NCI-H2081 (cell line): ENCODE measurements around the gene IQSEC1.

ENCODE experiments used
- DNase-seq, 2 experiments: peaks; one replicate each; lab custom pipeline; 2025; lab: John Stamatoyannopoulos, UW

IQSEC1 gene

DNA sequence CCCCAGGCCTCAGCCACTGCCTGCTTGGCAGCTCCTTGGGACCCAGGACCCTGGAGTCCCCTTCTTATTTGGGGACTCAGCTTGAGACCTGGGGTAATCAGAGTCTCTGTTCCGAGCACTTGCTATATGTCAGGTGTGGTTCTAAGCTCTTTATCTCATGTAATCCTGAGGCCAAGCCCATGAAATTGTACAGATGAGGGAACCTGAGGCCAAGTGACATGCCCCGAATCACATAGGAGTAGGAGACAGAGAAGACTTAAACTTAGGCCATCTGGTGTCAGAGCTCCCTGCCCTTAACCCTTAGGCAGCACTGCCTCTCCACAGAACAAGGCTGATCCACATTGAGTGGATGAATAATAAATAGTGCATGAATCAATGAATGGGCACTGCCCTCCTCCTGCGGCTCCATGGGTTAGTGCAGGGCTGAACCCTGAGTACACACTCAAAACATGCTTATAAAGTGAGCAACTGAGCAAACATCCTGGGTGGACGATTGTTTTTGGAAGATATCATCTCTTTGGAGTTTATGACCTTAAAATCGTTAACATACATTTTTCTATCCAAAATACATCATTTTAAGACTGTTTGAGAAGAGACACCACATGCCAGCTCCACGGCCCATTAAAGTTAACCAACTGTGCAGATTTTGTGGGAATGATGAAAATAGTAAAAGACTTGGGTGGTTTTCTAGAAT is 33.2 kb upstream of the IQSEC1 start:
- DNase-seq = no peak

DNA sequence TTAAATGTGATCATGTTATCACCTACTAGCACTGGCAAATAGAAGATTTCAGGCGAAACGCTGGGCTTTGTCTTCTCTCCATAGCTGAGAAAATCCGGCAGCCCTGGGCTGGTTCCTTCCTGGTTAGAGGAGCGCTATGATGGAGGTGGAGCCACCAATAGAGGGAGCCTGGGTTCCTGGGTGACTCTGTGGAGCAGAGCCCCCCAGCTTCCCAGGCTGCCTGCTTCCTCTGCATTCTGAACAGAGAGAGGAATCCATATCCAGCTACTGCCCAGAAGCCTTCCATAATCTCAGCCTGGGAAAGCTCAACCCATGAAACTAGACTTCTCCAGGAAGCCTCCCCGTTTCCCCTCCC is 32.6 kb upstream of the IQSEC1 start:
- DNase-seq = no peak

DNA sequence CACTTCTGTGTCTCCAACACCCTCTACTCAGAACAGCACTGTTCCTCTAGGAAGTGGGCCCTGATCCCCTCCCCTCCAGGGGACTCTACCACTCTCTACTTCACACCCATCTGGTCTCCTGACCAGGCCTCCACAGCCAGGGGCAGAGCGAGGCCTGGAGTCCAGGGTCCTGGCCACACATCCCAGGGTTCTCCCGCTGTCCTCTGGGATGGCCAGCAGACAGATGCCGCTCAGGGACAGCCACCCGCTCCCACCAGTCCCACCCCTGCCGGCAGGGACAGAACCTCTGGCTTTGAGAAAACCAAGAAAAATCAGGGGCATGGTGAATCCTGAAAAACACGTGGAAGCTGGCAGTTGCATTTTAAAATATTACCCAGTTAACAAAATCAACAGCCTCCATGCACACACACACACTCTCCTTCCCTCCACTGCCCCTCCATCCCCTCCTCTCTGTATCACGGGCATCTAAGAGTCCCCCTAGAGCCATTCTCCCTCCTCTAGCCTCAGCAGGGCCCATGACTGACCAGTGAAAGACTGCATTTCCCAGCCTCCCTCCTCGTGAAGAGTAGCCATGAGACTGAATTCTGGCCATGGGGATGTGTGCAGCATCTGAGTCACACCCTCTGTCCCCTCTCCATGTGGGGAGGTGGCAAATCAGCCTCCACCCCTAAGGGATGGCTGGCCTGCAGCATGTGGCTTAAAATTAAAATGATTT is 32.1 kb upstream of the IQSEC1 start:
- DNase-seq = no peak

DNA sequence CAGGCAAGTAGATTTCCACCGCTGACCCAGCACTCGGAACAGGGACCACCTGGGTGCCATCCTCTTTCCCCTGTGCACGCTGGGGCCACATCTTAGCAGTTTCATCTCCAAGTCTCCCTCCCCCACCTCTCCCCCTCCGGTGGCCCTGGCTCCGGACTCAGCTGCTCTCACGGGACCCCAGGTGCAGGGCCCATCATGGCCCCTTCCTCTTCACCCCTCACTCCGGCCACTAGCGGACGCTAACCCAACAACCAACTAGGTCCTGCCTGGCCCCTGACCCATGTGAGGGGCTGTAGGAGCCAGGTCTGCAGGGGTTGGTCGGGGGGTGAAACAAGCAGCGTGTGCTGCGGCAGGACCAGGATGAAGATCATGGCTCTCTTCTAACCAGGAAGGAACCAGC is 31.3 kb upstream of the IQSEC1 start:
- no peak for DNase-seq

DNA sequence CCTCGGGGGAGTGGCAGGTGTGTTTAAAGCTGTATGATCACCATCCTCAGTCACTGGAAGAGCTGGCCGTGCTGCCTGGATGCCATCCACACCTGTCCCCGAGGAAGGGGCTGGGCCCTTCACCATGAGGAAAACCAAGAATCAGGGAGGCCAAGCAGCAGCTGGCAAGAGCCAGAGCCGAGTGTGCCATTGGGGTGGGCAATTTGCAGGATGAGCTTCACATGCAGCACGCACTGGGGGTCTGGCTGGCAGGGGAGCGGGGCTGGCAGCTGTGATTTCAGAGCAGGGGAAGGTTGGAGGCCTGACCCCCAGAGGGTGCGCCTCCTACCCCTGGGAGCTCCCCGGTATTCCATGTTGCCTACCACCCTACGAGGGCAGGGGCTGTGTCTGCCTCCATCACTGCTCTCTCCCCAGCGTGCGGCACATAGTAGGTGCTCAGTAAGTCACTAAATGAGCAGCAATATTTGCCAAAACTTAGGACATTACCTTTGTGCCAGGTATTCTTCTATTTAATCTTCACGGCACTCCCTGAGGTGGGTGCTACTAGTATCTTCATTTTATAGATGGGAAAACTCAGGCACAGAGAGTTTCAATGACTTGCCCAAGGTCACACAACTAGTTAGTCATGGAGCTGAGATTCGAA is 30.3 kb upstream of the IQSEC1 start:
- DNase-seq = no peak

DNA sequence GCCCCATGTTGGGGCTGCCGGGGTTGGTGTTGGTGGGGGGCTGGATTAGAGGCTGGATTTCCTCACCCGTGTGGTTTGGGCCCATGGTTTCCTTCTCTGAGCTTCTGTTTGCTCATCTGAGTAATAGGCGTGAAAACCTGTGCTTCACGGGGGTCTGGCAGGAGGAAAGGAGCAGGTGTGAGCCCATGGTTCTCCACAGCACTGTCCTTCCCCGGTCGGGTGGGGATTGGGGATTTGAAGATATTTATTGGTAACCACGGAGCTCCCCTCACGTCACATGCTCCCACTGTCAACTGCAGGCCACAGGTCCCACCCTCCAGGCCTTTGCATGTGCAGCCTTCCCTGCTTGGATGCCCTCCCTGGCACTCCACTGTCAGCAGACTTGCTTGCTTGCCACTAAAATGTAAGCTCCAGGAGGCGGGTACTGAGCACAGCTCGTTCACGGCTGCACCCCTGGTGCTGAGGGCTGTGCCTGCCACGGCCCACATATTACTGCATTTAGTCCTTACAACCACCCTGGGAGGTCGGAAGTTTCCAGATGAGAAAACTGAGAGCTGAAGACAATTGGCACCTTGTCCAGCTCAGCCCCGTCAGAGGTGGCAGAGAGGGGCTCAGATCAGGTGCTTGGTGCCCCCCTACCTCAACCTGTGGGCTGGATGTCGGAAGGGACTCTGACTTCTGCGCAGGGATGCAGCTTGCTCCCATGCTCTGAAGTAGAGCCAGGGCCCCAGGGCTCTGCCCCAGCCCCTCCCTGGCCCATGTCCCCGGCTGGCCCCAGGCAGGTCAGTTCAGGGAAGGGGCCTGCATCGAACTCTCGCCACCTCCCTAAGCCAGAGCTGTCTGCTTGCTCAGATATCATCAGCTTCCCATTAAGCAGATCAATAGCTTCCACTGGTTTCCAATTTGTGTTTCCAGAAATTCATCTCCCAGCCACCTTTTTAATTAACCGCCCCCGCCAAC is 29.4 kb upstream of the IQSEC1 start:
- DNase-seq = no peak

DNA sequence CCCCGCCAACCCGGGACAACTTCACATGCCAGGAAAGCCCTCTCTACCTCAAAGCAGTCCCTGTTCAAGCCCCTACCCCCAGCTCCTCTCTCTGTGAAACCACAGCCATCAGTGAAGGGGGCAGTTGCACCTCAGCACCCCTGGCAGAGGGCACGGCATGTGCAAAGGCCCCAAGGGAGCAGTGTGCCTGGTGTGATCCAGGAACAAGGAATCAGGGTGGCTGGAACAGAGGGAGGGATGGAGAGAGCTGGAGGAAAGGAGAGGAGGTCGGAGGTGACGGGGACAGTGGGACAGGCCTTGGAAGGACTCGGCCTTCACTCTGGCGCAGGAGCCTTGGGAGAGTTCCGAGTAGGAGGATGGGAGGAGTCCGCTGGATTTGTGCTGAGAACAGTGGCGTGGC is 26.5 kb upstream of the IQSEC1 start:
- no peak for DNase-seq

DNA sequence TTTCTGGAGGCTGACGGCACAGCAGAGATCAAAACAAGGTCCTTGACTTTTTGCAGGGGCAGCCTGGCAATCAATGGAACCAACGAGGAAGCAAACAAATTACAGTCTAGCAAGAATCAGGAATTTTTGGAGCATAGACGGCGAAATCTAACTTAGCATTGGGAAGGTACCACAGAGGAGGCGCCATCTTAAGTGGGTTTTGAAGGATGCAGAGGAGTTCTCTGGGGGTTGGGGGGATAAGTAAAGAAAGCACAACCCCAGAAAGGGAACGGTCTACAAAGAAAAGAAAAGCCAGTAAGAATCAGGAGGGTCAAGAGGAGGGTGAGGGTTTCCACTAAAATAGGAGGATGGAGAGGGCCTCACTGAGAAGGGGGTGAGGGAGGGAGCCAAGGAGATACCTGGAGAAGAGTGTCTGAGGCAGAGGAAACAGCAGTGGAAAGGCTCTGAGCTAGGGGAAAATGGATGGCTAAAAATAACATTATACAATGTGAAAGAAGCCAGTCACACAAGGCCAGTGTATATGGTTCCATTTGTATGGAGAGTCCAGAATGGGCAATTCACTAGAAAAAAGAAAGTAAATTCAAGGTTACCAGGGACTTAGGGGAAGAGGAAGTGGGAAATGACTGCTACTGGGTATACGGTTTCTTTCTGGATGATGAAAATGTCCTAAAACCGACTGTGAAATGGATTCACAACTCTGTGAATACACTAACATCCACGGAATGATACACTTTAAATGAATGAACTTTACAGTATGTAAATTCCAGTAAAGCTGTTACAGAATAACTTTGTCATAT is 25.2 kb upstream of the IQSEC1 start:
- DNase-seq = no peak

DNA sequence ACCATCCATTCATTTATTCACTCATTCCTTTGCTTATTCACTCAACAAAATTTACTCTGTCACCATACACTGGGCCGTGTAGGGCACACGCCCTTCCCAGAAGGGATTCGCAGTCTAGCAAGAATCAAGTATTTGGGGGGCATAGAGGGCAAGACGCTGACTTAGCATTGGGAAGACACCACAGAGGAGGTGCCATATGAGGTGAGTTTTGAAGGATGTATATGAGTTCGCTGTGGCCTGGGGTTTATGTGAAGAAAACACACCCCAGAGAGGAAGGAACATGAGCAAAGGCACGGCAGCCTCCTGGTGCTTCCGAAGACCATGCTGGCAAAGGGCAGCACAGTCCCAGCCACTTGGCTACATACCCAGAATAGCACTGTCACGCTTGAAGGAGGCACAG is 23.1 kb upstream of the IQSEC1 start:
- no peak for DNase-seq

DNA sequence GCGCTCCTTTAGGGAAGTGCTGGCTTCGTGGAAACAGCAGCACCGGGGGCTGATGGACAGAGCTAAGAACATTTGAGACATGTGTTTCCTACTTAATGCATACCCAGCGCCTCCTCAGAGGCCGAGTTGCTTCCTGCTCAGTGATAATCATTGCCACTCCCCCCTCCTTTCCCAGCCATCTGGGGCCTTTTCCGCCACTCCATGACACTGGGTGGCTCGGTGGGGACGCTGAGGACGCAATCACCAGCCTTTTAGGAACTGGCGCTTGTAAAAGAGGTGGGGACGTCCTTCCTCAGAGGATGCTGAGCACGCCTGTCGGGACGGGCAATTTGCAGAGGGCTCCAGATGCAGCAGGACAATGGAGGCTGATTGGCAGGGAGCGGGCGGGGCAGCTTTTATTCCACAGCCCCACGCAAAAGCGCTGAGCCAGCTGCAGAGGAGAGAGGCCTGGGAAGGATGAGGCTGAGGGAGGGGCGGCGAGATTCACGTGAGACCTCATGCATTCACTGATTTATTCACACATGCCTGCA is 22.2 kb upstream of the IQSEC1 start:
- no peak for DNase-seq

DNA sequence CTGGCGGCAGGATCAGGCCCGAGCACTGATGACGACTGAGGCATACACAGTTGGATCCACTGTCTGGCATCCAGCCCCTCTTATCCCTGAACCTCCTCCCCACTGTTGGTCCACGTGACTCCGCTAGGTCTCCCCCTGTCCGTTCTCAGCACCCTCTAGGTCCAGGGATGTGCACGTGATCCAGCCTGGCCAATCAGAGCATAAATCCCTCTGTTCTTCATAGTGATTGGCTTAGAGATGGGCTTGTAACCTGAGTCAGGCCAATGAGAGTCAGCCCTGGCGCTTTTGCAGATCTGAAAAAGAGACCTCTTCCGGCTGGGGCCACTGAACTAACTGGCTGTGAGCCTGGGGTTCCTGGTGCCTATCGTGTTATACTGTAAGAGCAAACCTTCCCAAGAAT is 20.5 kb upstream of the IQSEC1 start:
- no peak for DNase-seq

DNA sequence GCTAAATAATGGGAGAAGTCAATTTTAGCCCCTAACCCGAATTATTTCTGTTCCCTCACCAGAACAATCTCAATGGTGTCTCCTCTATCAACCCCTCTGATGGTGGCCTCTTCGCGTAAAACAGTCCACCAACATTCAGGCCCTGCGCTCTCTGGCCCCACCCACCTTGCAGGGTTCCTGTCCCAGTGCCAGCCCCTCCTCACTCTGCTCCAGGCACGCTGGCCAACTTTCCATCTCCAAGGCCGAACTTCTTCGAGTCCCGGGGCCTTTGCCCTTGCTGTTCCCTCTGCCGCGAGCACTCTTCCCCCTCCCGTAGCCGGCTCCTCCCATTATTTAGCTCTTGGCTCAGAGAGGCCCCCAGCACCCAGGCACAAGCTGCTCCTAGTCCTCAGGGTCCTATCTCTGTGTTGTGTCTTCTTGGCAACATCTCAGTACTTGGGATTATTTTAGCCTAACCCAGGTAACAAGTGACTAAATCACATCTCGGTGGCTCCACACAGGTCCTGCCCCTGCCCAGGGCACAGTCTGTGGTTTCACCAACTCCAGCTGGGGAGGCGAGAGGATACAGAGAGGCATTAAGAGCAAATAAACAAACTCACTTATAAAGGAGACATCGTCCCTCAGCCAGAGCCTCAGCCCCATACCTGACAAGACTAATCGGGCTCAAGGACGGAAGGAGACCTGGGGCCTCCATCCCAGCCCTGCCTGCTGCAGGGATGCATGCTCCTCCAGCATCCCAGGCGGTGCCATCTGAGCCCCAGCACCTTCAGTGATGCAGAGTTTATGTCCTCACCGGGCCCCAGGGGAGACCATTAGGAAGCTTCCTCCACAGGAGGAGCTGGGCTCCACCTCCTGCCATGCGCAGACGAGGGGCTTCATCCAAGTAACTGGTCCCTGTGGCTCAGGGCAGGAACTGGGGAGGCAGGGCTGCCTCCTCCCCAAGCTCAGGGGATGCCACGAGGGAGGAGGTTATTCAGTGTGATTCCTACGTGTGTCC is 19.7 kb upstream of the IQSEC1 start:
- no peak for DNase-seq

DNA sequence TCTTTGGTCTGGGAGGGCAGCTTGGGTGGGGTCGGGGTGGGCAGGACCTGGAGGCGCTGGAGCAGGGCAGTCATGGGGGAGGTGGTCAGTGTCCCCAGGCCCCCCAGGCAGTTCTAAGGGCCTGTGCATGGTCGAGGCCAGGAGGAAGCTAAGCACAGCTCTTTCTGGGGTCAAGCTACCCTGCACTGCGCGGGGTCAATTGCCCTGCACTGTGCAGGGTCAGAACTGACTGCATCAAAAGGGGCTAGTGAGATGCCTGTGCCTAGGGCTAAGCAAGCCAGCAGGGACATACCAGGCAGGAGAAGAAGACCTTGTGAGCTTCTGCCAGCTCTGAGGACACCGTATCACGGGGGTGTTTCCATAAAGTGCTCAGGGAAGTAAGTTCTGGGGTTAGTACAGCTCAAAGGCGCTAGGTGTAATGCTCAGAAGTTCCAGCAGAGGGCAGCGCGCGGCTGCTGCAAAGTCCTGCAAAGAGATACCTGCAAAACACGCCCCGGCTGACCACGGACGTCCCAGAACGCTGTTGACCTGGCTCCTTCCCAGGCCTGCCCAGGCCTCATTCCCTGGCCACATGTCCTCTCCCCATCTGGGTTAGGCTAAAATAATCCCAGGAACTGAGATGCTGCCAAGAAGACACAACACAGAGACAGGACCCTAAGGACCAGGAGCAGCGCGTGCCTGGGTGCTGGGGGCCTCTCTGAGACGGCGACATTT is 18.8 kb upstream of the IQSEC1 start:
- DNase-seq = peak; percentile 59 to 60

DNA sequence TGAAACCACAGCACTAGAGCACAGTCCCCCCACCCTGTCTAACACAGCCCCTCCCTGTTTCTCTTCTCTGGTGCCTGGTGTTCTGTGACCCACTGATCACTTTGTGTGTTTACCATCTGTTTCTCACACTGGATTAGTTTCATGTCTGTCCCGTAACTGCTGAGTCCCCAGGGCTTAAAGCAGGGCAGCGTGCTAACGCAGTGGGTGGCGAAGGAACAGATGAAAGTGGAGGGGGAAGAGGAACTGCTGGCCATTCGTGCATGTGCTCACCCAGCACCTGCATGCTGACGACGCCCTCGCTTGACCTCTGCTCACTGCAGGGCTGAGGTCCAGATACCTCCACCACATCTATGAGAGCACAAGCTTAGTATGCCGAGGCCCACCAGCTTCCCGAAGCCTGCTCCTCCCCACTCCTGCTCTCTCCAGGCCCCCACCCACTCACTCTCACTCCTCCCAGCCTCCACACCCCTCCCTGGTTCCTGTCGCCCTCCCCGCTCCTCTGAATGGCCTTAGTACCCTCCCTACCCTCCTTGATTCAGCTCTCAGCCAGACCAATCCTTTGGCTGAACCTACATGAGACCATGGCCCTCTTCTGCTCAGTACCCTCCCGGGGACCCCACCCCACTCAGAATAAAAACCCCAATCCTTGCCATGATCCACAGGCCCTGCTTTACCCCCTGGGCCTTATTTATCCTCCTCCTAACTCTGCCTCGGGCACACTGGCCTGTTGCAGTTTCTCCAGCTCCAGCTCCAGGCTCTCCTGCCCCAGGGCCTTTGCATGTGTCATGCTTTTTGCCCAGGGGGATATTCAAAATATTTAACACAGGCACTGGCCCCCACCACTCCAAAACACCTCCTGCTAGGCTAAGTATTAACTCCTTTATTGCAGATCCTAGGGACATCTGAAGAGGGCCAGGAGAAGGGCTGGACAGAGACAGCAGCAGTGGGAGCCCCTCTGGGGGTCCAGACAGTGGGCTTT is 15.1 kb upstream of the IQSEC1 start:
- DNase-seq = no peak

DNA sequence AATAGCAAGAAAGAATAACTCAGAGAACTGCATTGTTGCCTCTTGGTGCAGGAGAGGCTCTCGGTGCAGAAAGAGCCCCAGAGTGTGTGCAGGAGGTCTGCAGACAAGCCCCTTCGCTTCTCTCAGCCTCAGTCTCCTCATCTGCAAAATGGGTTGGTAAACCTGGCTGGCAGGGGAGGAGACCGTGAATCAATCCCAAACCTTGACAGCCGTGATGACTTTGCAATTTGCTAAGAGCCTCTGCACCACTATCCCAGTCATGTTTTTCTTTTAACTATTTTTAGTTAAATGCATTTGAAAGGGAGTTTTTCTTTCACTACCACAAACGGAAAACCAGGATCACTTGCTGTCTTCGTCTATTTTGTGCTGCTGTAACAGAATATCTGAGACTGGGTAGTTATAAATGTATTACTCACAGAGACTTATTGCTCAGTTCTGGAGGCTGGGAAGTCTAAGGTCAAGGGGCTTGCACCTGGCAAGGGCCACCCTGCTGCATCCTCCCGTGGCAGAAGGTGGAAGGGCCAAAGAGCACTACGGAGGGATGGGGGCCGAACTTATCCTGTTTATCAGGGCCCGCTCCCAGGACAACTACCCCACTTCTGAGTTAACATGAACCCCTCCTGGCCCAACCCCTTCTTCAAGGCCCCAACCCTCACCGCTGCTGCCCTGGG is 14.2 kb upstream of the IQSEC1 start:
- DNase-seq = no peak

DNA sequence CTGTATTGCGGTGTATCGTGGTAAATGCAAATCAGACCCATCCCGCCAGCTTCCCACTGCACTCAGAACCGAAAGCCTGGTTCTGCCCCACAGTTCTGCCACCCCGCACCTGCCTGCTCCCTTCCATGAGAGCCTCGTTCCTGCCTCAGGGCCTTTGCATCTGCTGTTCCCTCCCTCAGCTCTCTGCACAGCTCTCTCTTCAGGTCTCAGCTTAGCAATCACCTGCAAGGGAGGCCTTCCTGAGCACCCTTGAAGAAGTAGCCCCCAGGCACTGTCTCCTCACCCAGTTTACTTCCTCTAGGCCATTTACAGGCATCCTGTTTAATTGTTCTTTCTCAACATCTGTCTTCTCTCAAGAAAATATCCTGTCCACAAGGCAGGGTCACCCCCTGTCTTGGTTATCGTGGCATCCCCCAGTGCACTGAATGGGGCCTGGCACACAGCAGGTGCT is 13.3 kb upstream of the IQSEC1 start:
- DNase-seq = no peak

DNA sequence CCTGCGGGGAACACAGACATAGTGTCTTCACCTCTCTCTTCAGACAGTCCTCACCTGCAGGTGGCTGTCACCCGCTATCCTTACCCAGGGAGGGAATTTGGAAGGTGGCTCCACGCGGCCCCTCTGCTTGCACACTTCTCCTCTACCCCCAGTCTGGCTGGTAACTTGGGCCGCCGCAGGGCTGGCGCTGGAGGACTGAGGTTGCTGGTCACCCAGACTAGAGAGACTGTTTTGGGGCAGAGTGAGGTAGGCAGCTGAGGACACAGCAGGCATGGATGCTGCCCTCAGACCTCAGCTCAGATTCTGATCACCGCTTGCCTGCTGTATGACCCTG is 12.6 kb upstream of the IQSEC1 start:
- no peak for DNase-seq
